ENCODE results near the gene CD2. TPM values are rescaled to one million over a fixed set of nuclear protein-coding genes. Genes with fewer than 3 reads are reported as not detected.

CD2 gene
- total and polyA plus RNA-seq, 2 of the 8 experiments (the other 6 are each of a cell fraction or from before 2014, with no cell fraction given), result not detected

GRCh38 chr1:116759636-116760035, 5.4 kb downstream of the CD2 start:
- H3K14ac ChIP-seq (ENCODE audit: insufficient read length), result no peak overlapping the region
- H2BK12ac ChIP-seq (ENCODE audit: low read depth, low read length), result no peak overlapping the region
- 88% methylated on average over 1 of the region's 1 CpG; no CpG with 5 or more reads in 1 of the 2 experiments for WGBS, 2 experiments (ENCODE audit: extremely low coverage in 1 of 2, insufficient coverage in 1 of 2, insufficient read length in 1 of 2, insufficient replicate concordance in 2 of 2, low coverage in 1 of 2, low lambda C conversion rate in 2 of 2, missing lambda C conversion rate in 1 of 2)
- no peak for FAIRE-seq
- H3K4me1 ChIP-seq (replicated peaks in 1 of 4; ENCODE audit: control insufficient read depth in 3 of 4, insufficient read depth in 4 of 4, low read length in 3 of 4), result no peaks in the 10 kb centered on the region
- no peak overlapping the region for H3K23ac ChIP-seq (ENCODE audit: insufficient read length)
- no peaks in the 10 kb centered on the region for H3K9me3 ChIP-seq (ENCODE audit: insufficient read depth in 2 of 2, low read depth in 1 of 2, low read length in 1 of 2)
- no peaks in the 10 kb centered on the region for H3K36me3 ChIP-seq (ENCODE audit: control insufficient read depth in 2 of 4, insufficient read depth in 4 of 4, low read length in 3 of 4)
- H3K4ac ChIP-seq (replicated peaks; ENCODE audit: insufficient read length, low read depth, low read length), result no peak overlapping the region
- no peak overlapping the region for H4K5ac ChIP-seq (ENCODE audit: insufficient read length, low read depth, low read length)
- no peak overlapping the region for H2AFZ ChIP-seq (ENCODE audit: low read length)
- no peak overlapping the region for H3K9ac ChIP-seq (replicated peaks in 1 of 4; ENCODE audit: extremely low read depth in 1 of 4, low read depth in 3 of 4, low read length in 3 of 4)
- no peak overlapping the region for H4K91ac ChIP-seq (replicated peaks; ENCODE audit: insufficient read length, low read length)
- no peak overlapping the region for H2AK5ac ChIP-seq (ENCODE audit: low read depth, low read length)
- no peaks in the 10 kb centered on the region for H3K27me3 ChIP-seq (replicated peaks in 1 of 4; ENCODE audit: control insufficient read depth in 3 of 4, extremely low read depth in 1 of 4, insufficient read depth in 3 of 4, low read length in 3 of 4)
- H3K18ac ChIP-seq (ENCODE audit: extremely low read depth, low read length), result no peak overlapping the region
- H2BK120ac ChIP-seq (replicated peaks; ENCODE audit: low read depth, low read length), result no peak overlapping the region
- DNase-seq (ENCODE audit: low read depth in 1 of 2, low spot score in 2 of 2), result peak in 1 of 2 experiments; percentile 14
- no peak overlapping the region for H4K8ac ChIP-seq (ENCODE audit: extremely low read depth, insufficient read depth, low read length)
- H2BK20ac ChIP-seq (ENCODE audit: low read length), result no peak overlapping the region
- H3K4me2 ChIP-seq (ENCODE audit: insufficient read depth in 1 of 2, low read depth in 2 of 2, low read length in 2 of 2), result no peak overlapping the region
- ChIA-PET POLR2A (ENCODE audit: partially characterized antibody) (no interaction called here), CTCF (ENCODE audit: partially characterized antibody) (interaction anchor here (0.7 kb wide), 1 partner anchor 181 kb away, joined by 3 read pairs; no protein-coding TSS in a partner anchor)
- no peak for TF ChIP-seq CHD1 (IDR thresholded peaks at IDR 0.05; ENCODE audit: low read depth, low read length)
- TF ChIP-seq BRCA1 (IDR thresholded peaks at IDR 0.05; ENCODE audit: low read depth, low read length), result no peak
- TF ChIP-seq ZNF274 (IDR thresholded peaks at IDR 0.05; ENCODE audit: borderline replicate concordance, extremely low read depth, low read length), result no peak
- TF ChIP-seq GTF2F1 (IDR thresholded peaks at IDR 0.05; ENCODE audit: borderline replicate concordance, low read depth, low read length), result no peak
- TF ChIP-seq SRF (IDR thresholded peaks at IDR 0.05; ENCODE audit: low read depth, low read length), result no peak
- no peak for TF ChIP-seq POLR2A (IDR thresholded peaks at IDR 0.05; ENCODE audit: control extremely low read depth in 1 of 2, low read depth in 2 of 2, low read length in 2 of 2)
- no peak for TF ChIP-seq BCL11A (IDR thresholded peaks at IDR 0.05; ENCODE audit: low read depth in 2 of 2, low read length in 2 of 2)
- H3K27ac ChIP-seq (ENCODE audit: low read depth, low read length), result no peak overlapping the region
- H2BK15ac ChIP-seq (ENCODE audit: low read length), result no peak overlapping the region
- no peaks in the 10 kb centered on the region for H4K20me1 ChIP-seq (replicated peaks in 1 of 2; ENCODE audit: control insufficient read depth in 1 of 2, insufficient read depth in 2 of 2, low read length in 2 of 2)
- no peak overlapping the region for H3K56ac ChIP-seq (replicated peaks; ENCODE audit: insufficient read length, low read depth, low read length)
- no peak overlapping the region for H2BK5ac ChIP-seq (ENCODE audit: low read depth, low read length)
- no peaks in the 10 kb centered on the region for H3K23me2 ChIP-seq (ENCODE audit: low read depth, low read length)
- H3K79me1 ChIP-seq (ENCODE audit: low read depth, low read length), result no peaks in the 10 kb centered on the region
- H3K4me3 ChIP-seq (ENCODE audit: extremely low read depth in 1 of 4, insufficient read depth in 2 of 4, low read depth in 3 of 4, low read length in 4 of 4), result no peak overlapping the region
- H3K79me2 ChIP-seq (ENCODE audit: control insufficient read depth in 1 of 2, insufficient read depth in 2 of 2, low read length in 2 of 2), result no peaks in the 10 kb centered on the region

All from H1 (cell line).